Esophagus squamous epithelium (tissue), 4 donors: ENCODE measurements around the gene CYP2W1.

Experiments
- POLR2A ChIP-seq, 4 donors: fragments of 450-650 bp; IDR thresholded peaks; one replicate each; pipeline ENCODE4 v1.6.1; 2017; ENCODE audit warnings: antibody characterized with exemption in 4 of 4, mild to moderate bottlenecking in 4 of 4, moderate library complexity in 3 of 4
- TF ChIP-seq, protein P1 (sequence below), 6 experiments: fragments of 450-650 bp in 4 of 6; fragments of 200-600 bp in 2 of 6; sonication (generic) in 2 of 6; IDR thresholded peaks; one replicate each; pipeline ENCODE4 v1.5.1; 2016 to 2019; ENCODE audit warnings: antibody characterized with exemption in 6 of 6, mild to moderate bottlenecking in 4 of 6, moderate library complexity in 4 of 6

DNA sequence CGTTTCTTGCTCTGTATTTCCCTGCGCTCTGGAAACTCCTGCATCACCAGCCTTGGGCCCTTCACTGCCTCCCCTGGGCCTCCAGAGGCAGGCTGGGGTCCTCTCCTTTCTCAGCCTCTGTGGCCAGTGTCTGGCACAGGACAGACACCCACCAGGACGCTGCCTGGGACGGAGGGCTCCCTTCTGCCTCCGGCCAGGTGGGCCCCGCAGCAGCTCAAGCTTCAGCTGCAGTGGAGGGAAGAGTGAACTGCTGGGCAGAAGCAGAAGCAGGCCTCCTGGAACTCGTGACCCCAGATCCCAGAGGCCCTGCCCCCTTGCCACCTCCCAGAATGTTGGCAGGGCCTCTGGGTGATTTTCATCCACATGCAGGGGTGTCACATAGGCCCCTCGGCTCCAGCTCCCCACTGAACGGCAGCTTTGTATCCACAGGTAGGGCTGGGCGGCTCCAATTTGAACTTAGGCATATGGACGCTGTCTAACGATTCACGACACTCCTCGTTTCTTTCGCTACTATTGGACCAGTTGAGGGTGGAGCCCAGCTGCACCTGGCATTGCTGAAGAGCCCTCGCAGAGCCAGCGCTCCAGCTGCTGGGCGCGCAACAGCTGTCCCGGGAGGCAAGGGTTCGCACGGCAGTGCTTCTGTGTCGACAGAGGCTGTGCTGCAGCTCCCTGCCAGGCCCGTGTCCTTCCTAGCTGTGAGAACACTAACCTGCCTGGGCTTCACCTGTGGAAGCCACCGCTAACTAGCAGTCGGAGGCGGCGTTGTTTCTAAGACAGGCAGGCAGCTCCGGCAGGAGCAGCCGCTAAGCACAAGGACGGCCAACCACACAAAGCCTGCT, 43.0 kb downstream of the CYP2W1 start:
- no peak for TF ChIP-seq POLR2A (IDR thresholded peaks at IDR 0.05)
- TF ChIP-seq, protein P1, sequence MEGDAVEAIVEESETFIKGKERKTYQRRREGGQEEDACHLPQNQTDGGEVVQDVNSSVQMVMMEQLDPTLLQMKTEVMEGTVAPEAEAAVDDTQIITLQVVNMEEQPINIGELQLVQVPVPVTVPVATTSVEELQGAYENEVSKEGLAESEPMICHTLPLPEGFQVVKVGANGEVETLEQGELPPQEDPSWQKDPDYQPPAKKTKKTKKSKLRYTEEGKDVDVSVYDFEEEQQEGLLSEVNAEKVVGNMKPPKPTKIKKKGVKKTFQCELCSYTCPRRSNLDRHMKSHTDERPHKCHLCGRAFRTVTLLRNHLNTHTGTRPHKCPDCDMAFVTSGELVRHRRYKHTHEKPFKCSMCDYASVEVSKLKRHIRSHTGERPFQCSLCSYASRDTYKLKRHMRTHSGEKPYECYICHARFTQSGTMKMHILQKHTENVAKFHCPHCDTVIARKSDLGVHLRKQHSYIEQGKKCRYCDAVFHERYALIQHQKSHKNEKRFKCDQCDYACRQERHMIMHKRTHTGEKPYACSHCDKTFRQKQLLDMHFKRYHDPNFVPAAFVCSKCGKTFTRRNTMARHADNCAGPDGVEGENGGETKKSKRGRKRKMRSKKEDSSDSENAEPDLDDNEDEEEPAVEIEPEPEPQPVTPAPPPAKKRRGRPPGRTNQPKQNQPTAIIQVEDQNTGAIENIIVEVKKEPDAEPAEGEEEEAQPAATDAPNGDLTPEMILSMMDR (IDR thresholded peaks at IDR 0.05) = no peak
